Measurements from ENCODE around the gene CMC1. TPM values are rescaled to one million over a fixed set of nuclear protein-coding genes. Genes with fewer than 3 reads are reported as not detected.

Gene CMC1
- total and polyA plus RNA-seq, 4 donors = 17.6 to 35.6 (median 26.9) TPM

- Histone ChIP-seq H3K9me3 (ENCODE audit: control insufficient read depth in 4 of 4, insufficient read depth in 3 of 4, low read length in 3 of 4) (peaks cover 0 to 8% (median 7%) of the 10 kb centered on the region in 4 donors), H3K4me1 (ENCODE audit: control insufficient read depth in 5 of 5, insufficient read depth in 5 of 5, low read length in 5 of 5) (no peaks in the 10 kb centered on the region), H3K36me3 (ENCODE audit: control insufficient read depth in 4 of 4, insufficient read depth in 4 of 4, low read length in 4 of 4) (no peaks in the 10 kb centered on the region), H3K4me3 (no peak overlapping the region), H3K9ac (ENCODE audit: insufficient read depth in 1 of 2, low read length in 2 of 2) (no peak overlapping the region), H3K27ac (ENCODE audit: low read depth in 1 of 2, low read length in 1 of 2) (no peak overlapping the region), H3K27me3 (ENCODE audit: control insufficient read depth in 3 of 3, insufficient read depth in 3 of 3, low read length in 2 of 3) (no peaks in the 10 kb centered on the region)
- TF ChIP-seq CTCF (IDR thresholded peaks at IDR 0.05; ENCODE audit: control extremely low read depth, extremely low read depth) = no peak
- DNase-seq (no peak), ATAC-seq (ENCODE audit: insufficient read depth, low FRiP score) (no peak)
- WGBS, 2 donors = 83 to 97% methylated on average over 1 of the region's 1 CpG
Measured at GRCh38 chr3:28212681-28213080, 28.7 kb upstream of the CMC1 start.

GRCh38 chr3:28215407-28215806 lies 26.0 kb upstream of the CMC1 start:
- Histone ChIP-seq H3K9ac (ENCODE audit: insufficient read depth in 1 of 2, low read length in 2 of 2) (no peak overlapping the region), H3K4me3 (no peak overlapping the region), H3K36me3 (ENCODE audit: control insufficient read depth in 4 of 4, insufficient read depth in 4 of 4, low read length in 4 of 4) (no peaks in the 10 kb centered on the region), H3K9me3 (ENCODE audit: control insufficient read depth in 4 of 4, insufficient read depth in 3 of 4, low read length in 3 of 4) (peaks cover 0 to 8% (median 7%) of the 10 kb centered on the region in 4 donors), H3K4me1 (ENCODE audit: control insufficient read depth in 5 of 5, insufficient read depth in 5 of 5, low read length in 5 of 5) (no peaks in the 10 kb centered on the region), H3K27ac (ENCODE audit: low read depth in 1 of 2, low read length in 1 of 2) (no peak overlapping the region), H3K27me3 (ENCODE audit: control insufficient read depth in 3 of 3, insufficient read depth in 3 of 3, low read length in 2 of 3) (no peaks in the 10 kb centered on the region)
- DNase-seq (no peak), ATAC-seq (ENCODE audit: insufficient read depth, low FRiP score) (no peak)
- 87 to 94% methylated on average over 3 of the region's 3 CpGs for WGBS, 2 donors
- TF ChIP-seq CTCF (IDR thresholded peaks at IDR 0.05; ENCODE audit: control extremely low read depth, extremely low read depth) = no peak

GRCh38 chr3:28218071-28218916 lies 23.1 kb upstream of the CMC1 start:
- ATAC-seq (ENCODE audit: insufficient read depth, low FRiP score) (no peak), DNase-seq (no peak)
- TF ChIP-seq CTCF (IDR thresholded peaks at IDR 0.05; ENCODE audit: control extremely low read depth, extremely low read depth) = no peak
- no peaks in the 10 kb centered on the region for H3K27me3 ChIP-seq (ENCODE audit: control insufficient read depth in 3 of 3, insufficient read depth in 3 of 3, low read length in 2 of 3)
- WGBS, 2 donors = 86 to 91% methylated on average over 3 of the region's 3 CpGs
- H3K9me3 ChIP-seq (ENCODE audit: control insufficient read depth in 4 of 4, insufficient read depth in 3 of 4, low read length in 3 of 4) = peaks cover 0 to 7% (median 6%) of the 10 kb centered on the region in 4 donors
- no peaks in the 10 kb centered on the region for H3K36me3 ChIP-seq (ENCODE audit: control insufficient read depth in 4 of 4, insufficient read depth in 4 of 4, low read length in 4 of 4)
- H3K27ac ChIP-seq (ENCODE audit: low read depth in 1 of 2, low read length in 1 of 2) = no peak overlapping the region
- H3K4me3 ChIP-seq = no peak overlapping the region
- H3K4me1 ChIP-seq (ENCODE audit: control insufficient read depth in 5 of 5, insufficient read depth in 5 of 5, low read length in 5 of 5) = no peaks in the 10 kb centered on the region
- no peak overlapping the region for H3K9ac ChIP-seq (ENCODE audit: insufficient read depth in 1 of 2, low read length in 2 of 2)

GRCh38 chr3:28218917-28219198 lies 22.6 kb upstream of the CMC1 start:
- H3K9me3 ChIP-seq (ENCODE audit: control insufficient read depth in 4 of 4, insufficient read depth in 3 of 4, low read length in 3 of 4) = peaks cover 0 to 7% (median 6%) of the 10 kb centered on the region in 4 donors
- no peak for ATAC-seq (ENCODE audit: insufficient read depth, low FRiP score)
- H3K27ac ChIP-seq (ENCODE audit: low read depth in 1 of 2, low read length in 1 of 2) = no peak overlapping the region
- H3K36me3 ChIP-seq (ENCODE audit: control insufficient read depth in 4 of 4, insufficient read depth in 4 of 4, low read length in 4 of 4) = no peaks in the 10 kb centered on the region
- no peaks in the 10 kb centered on the region for H3K4me1 ChIP-seq (ENCODE audit: control insufficient read depth in 5 of 5, insufficient read depth in 5 of 5, low read length in 5 of 5)
- no peak overlapping the region for H3K4me3 ChIP-seq
- TF ChIP-seq CTCF (IDR thresholded peaks at IDR 0.05; ENCODE audit: control extremely low read depth, extremely low read depth) = no peak
- H3K9ac ChIP-seq (ENCODE audit: insufficient read depth in 1 of 2, low read length in 2 of 2) = no peak overlapping the region
- H3K27me3 ChIP-seq (ENCODE audit: control insufficient read depth in 3 of 3, insufficient read depth in 3 of 3, low read length in 2 of 3) = no peaks in the 10 kb centered on the region
- no peak for DNase-seq

Data from lung (tissue), 12 donors.